ENCODE data around the gene GLOD5. TPM values are rescaled to one million over a fixed set of nuclear protein-coding genes. Genes with fewer than 3 reads are reported as not detected.

The GLOD5 gene
- total RNA-seq, 1 experiment from 2014 or later = not detected

GRCh38 chrX:48781705-48782104, 20.2 kb downstream of the GLOD5 start:
- CTCF ChIA-PET = interaction anchor here (0.7 kb wide), 1 partner anchor 51 kb away, joined by 3 read pairs; no protein-coding TSS in a partner anchor
- Mint-ChIP-seq H3K9me3 (ENCODE audit: unreplicated experiment) (peaks cover 11% of the 10 kb centered on the region), H3K4me1 (ENCODE audit: insufficient read depth, unreplicated experiment) (no peaks in the 10 kb centered on the region), H3K4me3 (ENCODE audit: unreplicated experiment) (no peak overlapping the region), H3K27me3 (ENCODE audit: insufficient read depth, unreplicated experiment) (peaks cover 16% of the 10 kb centered on the region), H3K27ac (ENCODE audit: low read depth, unreplicated experiment) (no peak overlapping the region), H3K36me3 (ENCODE audit: insufficient read depth, unreplicated experiment) (no peaks in the 10 kb centered on the region)
- intact Hi-C loops (cut with micrococcal nuclease) = no loop called here
- no peak for TF ChIP-seq CTCF (IDR thresholded peaks at IDR 0.05; ENCODE audit: unreplicated experiment)
- BruUV-seq (replicated peaks) = no TSS peak
- POLR2A ChIA-PET = no interaction called here
- no peak for DNase-seq (ENCODE audit: unreplicated experiment)

- Mint-ChIP-seq H3K4me3 (ENCODE audit: unreplicated experiment) (no peak overlapping the region), H3K27me3 (ENCODE audit: insufficient read depth, unreplicated experiment) (peaks cover 16% of the 10 kb centered on the region), H3K27ac (ENCODE audit: low read depth, unreplicated experiment) (no peak overlapping the region), H3K36me3 (ENCODE audit: insufficient read depth, unreplicated experiment) (no peaks in the 10 kb centered on the region), H3K4me1 (ENCODE audit: insufficient read depth, unreplicated experiment) (no peaks in the 10 kb centered on the region), H3K9me3 (ENCODE audit: unreplicated experiment) (peaks cover 6% of the 10 kb centered on the region)
- ChIA-PET POLR2A (no interaction called here), CTCF (interaction anchor here (0.7 kb wide), 1 partner anchor 51 kb away, joined by 3 read pairs; no protein-coding TSS in a partner anchor)
- intact Hi-C loops (cut with micrococcal nuclease) = no loop called here
- no TSS peak for BruUV-seq (replicated peaks)
- DNase-seq (ENCODE audit: unreplicated experiment) = no peak
- TF ChIP-seq CTCF (IDR thresholded peaks at IDR 0.05; ENCODE audit: unreplicated experiment) = no peak
These were observed 20.7 kb downstream of the GLOD5 start for GRCh38 chrX:48782216-48782615.

GRCh38 chrX:48782795-48783194, 21.2 kb downstream of the GLOD5 start:
- no peaks in the 10 kb centered on the region for H3K4me1 Mint-ChIP-seq (ENCODE audit: insufficient read depth, unreplicated experiment)
- H3K27ac Mint-ChIP-seq (ENCODE audit: low read depth, unreplicated experiment) = no peak overlapping the region
- no peak for TF ChIP-seq CTCF (IDR thresholded peaks at IDR 0.05; ENCODE audit: unreplicated experiment)
- BruUV-seq (replicated peaks) = no TSS peak
- POLR2A ChIA-PET = no interaction called here
- H3K36me3 Mint-ChIP-seq (ENCODE audit: insufficient read depth, unreplicated experiment) = no peaks in the 10 kb centered on the region
- CTCF ChIA-PET = interaction anchor here (0.6 kb wide), 1 partner anchor 1012 kb away, joined by 6 read pairs; no protein-coding TSS in a partner anchor
- intact Hi-C loops (cut with micrococcal nuclease) = no loop called here
- H3K9me3 Mint-ChIP-seq (ENCODE audit: unreplicated experiment) = peaks cover under 1% of the 10 kb centered on the region
- peaks cover 16% of the 10 kb centered on the region for H3K27me3 Mint-ChIP-seq (ENCODE audit: insufficient read depth, unreplicated experiment)
- DNase-seq (ENCODE audit: unreplicated experiment) = no peak
- no peak overlapping the region for H3K4me3 Mint-ChIP-seq (ENCODE audit: unreplicated experiment)

- ChIA-PET CTCF (no interaction called here), POLR2A (no interaction called here)
- Mint-ChIP-seq H3K4me3 (ENCODE audit: unreplicated experiment) (no peak overlapping the region), H3K36me3 (ENCODE audit: insufficient read depth, unreplicated experiment) (no peaks in the 10 kb centered on the region), H3K27me3 (ENCODE audit: insufficient read depth, unreplicated experiment) (peaks cover 32% of the 10 kb centered on the region), H3K4me1 (ENCODE audit: insufficient read depth, unreplicated experiment) (no peaks in the 10 kb centered on the region), H3K27ac (ENCODE audit: low read depth, unreplicated experiment) (no peak overlapping the region), H3K9me3 (ENCODE audit: unreplicated experiment) (peaks cover 14% of the 10 kb centered on the region)
- no TSS peak for BruUV-seq (replicated peaks)
- no peak for TF ChIP-seq CTCF (IDR thresholded peaks at IDR 0.05; ENCODE audit: unreplicated experiment)
- intact Hi-C loops (cut with micrococcal nuclease) = no loop called here
- no peak for DNase-seq (ENCODE audit: unreplicated experiment)
These were observed 23.2 kb downstream of the GLOD5 start for GRCh38 chrX:48784726-48785125.

Data from MCF 10A (cell line).